HG03060 (cell line): ENCODE results near the gene DNAJA4.

ENCODE experiments used
- ATAC-seq: cut with Tn5 transposase; IDR thresholded peaks from one replicate; pipeline ENCODE4 v1.9.1; 2021; ENCODE audit warnings: low read depth, moderate number of reproducible peaks; ENCODE audit not compliant: unreplicated experiment

DNAJA4 gene

DNA sequence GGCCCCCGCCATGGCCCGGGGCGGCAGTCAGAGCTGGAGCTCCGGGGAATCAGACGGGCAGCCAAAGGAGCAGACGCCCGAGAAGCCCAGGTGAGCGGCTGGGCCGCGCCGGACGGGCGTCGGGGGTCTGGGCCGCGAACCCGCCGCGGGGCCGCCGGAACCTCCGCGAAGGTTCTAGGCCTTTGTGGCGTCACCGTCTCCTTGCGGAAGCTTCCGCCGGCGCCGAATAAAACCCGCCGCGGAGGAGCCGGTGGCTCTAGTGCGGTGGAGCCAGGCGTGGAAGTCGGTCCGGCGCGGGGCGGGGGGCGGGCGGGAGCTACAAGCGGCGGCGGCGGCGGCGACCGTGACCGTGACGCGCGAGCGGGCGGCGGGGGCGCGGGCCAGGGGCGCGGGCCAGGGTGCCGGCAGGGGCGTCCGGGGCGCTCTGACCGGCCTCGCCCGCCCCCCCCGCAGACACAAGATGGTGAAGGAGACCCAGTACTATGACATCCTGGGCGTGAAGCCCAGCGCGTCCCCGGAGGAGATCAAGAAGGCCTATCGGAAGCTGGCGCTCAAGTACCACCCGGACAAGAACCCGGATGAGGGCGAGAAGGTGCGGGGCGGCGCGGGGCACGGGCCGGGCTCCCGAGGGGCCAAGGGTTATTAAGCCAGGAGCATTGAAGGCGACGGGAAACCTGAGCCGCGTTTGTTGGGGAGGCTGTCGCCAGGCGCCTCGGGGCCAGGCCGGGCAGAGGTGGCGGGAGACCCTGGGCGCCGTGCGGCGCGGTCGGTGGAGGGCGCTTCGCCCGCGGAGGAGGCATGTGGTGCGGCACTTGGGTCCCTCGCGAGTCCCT lies at the start of gene DNAJA4:
Gene DNAJA4, plus strand, starts transcription at position 259 of the 833 bp plus-strand sequence. Its CDS starts 202 bp downstream, at position 461.
- no peak for ATAC-seq

DNA sequence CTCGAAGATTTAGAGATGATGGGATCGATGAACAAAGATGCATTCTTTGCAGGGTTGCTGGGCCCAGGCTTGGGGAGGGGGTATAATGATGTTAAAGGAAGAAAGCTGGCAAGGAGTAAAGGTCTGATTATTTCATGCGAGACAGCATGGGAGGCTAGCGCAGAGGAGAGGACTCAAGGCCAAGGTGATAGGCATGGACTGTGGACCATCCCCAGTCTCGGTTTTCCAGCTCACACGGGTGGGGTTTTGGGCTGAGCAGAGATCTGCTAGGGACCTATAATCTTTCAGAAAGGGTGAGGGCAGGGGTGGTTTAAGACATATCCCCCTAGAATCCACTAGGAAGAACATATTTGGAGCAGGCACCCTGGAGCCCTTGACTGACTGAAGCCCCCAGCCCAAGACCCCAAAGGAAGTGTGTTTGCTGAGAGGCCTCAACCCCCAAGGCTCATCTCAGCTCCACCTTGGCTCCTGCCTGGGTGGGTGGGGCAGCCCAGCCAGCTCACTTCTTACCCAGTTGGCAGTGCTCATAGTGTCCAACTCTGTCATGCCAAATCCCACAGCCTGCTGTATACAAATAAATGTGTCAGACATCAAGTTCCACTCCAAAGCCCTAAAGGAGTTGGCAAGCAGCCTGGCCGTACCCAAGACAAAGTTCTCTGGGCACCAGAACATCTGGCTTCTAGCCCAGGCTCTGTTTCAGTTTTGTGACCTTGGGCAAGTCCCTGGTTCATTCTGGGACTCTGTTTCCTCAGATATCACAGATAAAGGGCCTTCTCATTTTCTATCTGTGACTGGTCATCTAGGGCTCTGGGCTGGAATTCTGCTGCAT lies 47.9 kb upstream of the DNAJA4 start:
- ATAC-seq: no peak

GRCh38 chr15:78220713-78221112 lies 43.6 kb upstream of the DNAJA4 start:
- ATAC-seq: no peak

DNA sequence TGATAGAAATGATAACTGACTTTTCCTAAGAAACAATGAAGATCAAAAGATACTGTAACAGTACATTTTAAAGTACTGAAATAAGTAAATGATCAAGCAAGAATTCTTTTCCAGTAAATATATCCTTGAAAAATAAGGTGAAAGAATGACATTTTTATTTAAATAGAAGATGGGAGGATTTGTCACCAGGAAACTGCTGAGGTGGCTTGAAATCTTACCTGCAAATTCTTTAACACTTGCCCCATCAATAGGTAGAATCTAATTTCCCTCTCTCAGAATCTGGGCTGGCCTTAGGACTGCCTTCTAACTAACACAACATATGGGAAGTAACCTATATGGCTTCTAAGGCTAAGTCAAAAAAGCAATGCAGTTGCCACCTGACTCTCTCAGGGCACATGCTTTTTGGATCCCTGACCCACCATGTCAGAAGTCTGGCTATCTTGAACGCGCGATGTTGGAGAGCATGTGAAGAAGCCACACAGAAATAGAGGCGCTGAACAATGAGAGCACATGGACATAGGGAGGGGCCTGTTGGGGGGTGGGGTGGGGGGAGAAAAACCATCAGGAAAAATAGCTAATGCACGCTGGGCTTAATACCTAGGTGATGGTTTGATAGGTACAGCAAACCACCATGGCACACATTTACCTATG lies 41.5 kb upstream of the DNAJA4 start:
- ATAC-seq: no peak

DNA sequence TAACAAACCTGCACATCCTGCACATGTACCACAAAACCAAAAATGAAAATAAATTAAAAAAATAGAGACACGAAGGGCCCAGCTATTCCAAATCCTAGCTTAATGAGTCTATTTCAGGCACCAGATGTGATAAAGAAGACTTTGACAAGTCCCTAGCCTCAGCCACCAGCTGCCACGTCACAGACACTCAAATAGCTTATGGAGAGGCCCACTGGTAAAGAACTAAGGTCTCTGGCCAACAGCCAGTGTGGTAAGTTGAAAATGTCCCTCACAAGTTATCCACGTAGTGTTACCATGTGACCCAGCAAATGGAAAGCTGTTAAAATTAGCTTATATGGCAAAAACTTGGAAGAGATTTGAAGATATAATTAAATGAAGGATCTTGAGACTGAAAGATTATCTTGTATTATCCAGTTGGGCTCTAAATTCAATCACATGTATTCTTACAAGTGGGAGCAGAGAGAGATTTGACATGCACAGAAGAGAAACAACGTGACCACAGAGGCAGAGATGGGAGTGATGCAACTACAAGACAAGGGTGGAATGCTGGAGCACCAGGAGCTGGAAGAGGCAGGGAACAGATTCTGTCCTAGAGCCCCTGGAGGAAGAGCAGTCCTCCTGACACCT lies 40.9 kb upstream of the DNAJA4 start:
- ATAC-seq: no peak

DNA sequence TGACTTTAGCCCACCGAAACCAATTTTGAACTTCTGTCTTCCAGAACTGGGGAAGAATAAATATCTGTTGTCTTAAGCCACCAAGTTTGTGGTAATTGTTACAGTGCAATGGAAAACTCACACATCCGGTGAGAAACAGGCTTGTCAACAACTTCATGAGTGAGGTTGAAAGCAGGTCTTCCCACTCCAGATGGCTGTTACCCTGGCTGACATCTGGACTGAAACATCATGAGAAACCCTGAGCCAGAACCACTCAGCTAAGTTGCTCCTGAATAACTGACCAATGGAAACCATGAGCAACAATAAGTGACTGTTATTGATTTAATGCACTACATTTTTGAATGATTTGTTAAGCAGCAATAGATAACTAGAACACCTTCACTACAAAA lies 40.3 kb upstream of the DNAJA4 start:
- no peak for ATAC-seq

GRCh38 chr15:78225783-78226541 lies 38.4 kb upstream of the DNAJA4 start:
- ATAC-seq: no peak

DNA sequence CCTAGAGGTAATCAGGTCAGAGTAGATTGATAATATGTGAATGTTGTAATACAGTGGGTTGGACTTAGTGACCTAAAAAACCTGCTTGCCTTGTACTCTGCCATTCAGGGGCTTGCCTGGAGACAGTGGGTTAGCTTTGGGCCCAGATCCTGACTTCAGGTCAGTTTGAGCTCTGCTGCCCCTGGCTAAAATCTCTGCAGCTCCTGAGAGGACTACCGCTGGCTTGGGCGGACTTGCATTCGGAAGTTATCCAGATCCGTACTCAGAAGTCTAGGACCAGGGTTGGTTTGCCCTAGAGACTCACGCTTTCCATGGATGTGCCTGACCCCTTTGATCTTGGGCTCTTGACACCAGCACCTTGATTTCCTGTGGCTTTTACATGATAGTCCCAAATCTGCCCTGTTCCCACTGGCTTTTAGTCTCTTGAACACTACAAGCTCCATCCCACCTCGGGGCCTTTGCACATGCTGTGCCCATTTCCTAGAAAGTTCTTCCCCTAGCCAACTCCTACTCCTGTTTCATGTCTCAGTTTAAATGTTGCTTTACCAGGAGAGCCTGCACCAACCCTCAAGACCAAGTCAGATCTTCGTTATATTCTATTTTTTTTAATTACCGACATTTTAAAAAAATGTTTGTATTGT lies 35.9 kb upstream of the DNAJA4 start:
- ATAC-seq: no peak

- ATAC-seq: no peak
Measured at GRCh38 chr15:78229431-78230406, 34.6 kb upstream of the DNAJA4 start.

DNA sequence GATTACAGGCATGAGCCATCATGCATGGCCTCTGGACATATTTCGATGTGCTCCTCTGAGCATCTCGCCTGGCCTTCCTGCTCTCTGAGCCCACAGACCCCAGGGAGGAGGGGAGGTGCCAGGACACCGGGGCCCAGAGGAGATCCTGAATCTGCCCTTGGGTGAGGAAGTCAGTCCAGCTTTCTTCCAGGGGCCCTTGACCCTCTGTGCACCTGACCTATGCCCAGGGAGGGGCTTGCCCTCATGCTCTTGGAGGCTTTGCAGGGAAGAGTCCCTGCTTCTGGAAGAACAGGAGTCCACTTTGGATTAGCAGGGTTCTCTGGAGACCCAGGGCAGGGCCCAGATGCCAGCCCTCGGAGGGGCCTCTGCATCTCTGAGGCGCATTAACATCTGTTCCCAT lies 31.4 kb upstream of the DNAJA4 start:
- no peak for ATAC-seq

DNA sequence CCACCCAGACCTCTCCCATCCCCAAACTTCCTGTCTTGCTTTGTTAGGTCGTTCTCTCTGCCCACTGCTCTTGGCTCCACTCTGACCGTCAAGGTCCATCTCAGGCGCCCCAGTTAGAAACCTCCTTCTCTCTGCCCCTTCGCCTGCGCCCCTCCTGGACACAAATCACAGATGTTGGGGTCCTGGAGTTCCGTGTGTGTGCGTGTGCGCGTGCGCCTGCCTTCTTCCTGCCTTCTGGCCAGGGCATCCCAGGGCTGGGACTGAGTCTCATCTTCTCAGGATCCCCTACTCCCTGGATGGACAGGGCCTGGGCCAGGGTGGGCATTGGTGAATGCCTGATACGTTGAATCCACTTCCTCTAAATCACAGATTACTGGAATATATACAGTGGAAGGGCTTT lies 30.9 kb upstream of the DNAJA4 start:
- ATAC-seq: no peak

GRCh38 chr15:78234515-78235040 lies 29.8 kb upstream of the DNAJA4 start, which contains the start of gene ACSBG1:
TSS of gene ACSBG1 (minus strand) at chr15:78234565. CDS start at chr15:78234501, 64 bp downstream.
- ATAC-seq: no peak

DNA sequence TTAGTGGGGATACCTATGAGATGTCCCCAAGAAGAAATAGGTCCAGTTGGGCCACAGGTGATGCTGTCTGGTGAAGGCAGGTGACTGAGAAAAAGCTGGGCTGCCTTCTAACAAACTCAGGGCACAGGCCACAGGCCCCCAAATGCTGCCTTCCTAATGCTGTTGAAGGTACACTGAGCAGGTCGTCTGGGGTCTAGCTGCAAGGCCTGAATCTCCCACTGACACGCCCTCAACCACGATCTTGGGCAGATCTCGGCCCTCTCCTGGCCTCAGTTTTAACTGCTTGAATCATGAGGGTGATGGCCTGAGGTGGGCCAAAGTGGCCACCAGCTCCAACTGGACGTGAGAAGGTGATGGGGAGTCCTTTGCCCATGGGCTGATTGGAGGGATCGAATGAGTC lies 27.9 kb upstream of the DNAJA4 start:
- no peak for ATAC-seq

DNA sequence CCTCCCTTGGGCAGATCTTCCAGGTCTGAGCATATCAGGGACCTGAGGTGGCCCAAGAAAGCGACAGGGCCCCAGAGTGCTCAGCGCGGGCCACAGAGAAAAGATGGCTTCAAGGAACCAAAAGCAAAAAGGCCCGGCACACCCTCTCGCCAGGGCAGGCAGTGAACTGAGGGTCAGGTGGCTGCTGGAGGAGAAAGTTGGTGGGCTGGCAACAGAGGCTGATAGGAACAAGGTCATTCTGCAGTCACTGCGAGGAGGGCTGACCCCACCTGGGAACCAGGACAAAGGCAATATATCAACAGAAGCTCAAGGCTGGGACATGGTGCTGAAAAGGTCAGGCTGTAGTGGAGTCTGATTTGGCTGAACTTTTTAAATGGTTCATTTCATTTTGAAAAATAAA lies 27.2 kb upstream of the DNAJA4 start:
- ATAC-seq: no peak

- no peak for ATAC-seq
Measured at GRCh38 chr15:78239811-78240210, 24.6 kb upstream of the DNAJA4 start.

DNA sequence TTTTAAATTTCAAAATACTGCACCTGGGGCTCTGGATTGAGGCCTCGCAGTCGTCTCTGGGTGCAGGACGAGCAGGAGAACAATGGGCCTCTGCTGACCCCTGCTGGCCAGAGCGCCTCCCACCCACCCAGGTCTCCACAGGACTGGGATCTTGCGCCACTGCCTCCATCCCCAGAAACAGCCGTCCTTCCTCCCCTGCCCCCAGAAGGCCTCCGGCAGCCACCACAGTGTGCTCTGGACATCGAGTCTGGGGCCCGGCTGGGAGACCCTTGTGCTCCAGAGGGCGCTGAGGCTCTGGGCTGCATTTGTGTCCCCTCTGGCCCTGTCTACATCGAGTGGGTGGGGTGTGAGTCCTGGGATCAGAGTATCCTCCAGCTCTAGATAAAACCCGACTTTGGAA lies 23.3 kb upstream of the DNAJA4 start:
- ATAC-seq: no peak

GRCh38 chr15:78242128-78242527 lies 22.2 kb upstream of the DNAJA4 start:
- ATAC-seq: no peak

- no peak for ATAC-seq
Measured at GRCh38 chr15:78243058-78243457, 21.3 kb upstream of the DNAJA4 start.
